ENCODE data around the gene FNDC3B.

Gene FNDC3B

GRCh38 chr3:172328282-172328681, 288.9 kb downstream of the FNDC3B start:
- peaks cover 6% of the 10 kb centered on the region; the same call in 1 of the 2 replicates for H3K36me3 ChIP-seq

DNA sequence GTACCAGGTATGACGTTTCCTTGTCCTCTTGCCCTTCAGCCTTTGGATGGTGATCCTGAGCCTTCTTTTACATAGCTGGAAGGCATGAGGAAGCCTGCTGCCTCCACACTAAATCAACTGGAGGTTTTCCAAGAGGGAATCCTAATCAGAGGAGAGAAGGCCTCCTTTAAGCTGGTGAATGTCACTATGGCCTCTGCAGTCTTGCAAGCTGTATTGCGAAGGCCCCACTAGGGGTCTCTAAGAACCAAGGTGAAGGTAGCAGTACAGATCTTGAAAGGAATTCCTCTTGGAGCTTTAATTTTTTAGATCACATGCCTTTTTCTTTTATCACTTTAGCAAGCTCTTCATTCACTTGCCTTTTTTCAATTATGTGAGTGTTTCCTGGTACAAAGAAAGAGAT, 289.7 kb downstream of the FNDC3B start:
- H3K4me1 ChIP-seq, result peaks cover 3% of the 10 kb centered on the region; the same call in 1 of the 2 replicates
- no peaks in the 10 kb centered on the region for H3K9me3 ChIP-seq
- peaks cover 11% of the 10 kb centered on the region; the same call in 1 of the 2 replicates for H3K36me3 ChIP-seq
- no peak overlapping the region for H3K4me3 ChIP-seq (ENCODE audit: low read depth, low read length)
- TF ChIP-seq, protein P1, sequence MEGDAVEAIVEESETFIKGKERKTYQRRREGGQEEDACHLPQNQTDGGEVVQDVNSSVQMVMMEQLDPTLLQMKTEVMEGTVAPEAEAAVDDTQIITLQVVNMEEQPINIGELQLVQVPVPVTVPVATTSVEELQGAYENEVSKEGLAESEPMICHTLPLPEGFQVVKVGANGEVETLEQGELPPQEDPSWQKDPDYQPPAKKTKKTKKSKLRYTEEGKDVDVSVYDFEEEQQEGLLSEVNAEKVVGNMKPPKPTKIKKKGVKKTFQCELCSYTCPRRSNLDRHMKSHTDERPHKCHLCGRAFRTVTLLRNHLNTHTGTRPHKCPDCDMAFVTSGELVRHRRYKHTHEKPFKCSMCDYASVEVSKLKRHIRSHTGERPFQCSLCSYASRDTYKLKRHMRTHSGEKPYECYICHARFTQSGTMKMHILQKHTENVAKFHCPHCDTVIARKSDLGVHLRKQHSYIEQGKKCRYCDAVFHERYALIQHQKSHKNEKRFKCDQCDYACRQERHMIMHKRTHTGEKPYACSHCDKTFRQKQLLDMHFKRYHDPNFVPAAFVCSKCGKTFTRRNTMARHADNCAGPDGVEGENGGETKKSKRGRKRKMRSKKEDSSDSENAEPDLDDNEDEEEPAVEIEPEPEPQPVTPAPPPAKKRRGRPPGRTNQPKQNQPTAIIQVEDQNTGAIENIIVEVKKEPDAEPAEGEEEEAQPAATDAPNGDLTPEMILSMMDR (IDR thresholded peaks at IDR 0.05; ENCODE audit: low read depth, low read length), result peak; percentile 31
- DNase-seq, result no peak
- no peaks in the 10 kb centered on the region for H3K27me3 ChIP-seq

More at GRCh38 chr3:172328282-172328681, 288.9 kb downstream of the FNDC3B start:
- peaks cover 3% of the 10 kb centered on the region; the same call in 1 of the 2 replicates for H3K4me1 ChIP-seq
- H3K4me3 ChIP-seq (ENCODE audit: low read depth, low read length), result no peak overlapping the region
- no peaks in the 10 kb centered on the region for H3K27me3 ChIP-seq
- TF ChIP-seq, protein P1 (IDR thresholded peaks at IDR 0.05; ENCODE audit: low read depth, low read length), result no peak
- H3K9me3 ChIP-seq, result no peaks in the 10 kb centered on the region
- no peak for DNase-seq

DNA sequence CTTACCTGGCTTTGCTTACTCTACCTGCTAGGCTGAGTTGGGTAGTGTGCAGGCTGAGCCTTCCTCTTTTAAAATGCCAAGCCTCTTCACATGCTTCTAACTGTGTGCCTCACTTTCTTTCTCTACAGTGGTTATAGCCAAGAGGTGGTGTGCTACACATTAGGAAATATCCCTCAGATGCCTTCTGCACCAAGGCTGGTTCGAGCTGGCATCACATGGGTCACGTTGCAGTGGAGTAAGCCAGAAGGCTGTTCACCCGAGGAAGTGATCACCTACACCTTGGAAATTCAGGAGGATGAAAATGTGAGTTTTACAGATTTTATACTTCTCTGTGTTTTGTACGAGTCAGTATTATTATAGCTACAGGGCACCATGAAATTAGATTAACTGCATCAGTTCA, 291.0 kb downstream of the FNDC3B start:
- Histone ChIP-seq H3K27me3 (no peaks in the 10 kb centered on the region), H3K4me3 (ENCODE audit: low read depth, low read length) (no peak overlapping the region), H3K9me3 (no peaks in the 10 kb centered on the region), H3K4me1 (peaks cover 3% of the 10 kb centered on the region; the same call in 1 of the 2 replicates), H3K36me3 (peaks cover 16% of the 10 kb centered on the region; the same call in 1 of the 2 replicates)
- TF ChIP-seq, protein P1 (IDR thresholded peaks at IDR 0.05; ENCODE audit: low read depth, low read length), result no peak
- DNase-seq, result no peak

DNA sequence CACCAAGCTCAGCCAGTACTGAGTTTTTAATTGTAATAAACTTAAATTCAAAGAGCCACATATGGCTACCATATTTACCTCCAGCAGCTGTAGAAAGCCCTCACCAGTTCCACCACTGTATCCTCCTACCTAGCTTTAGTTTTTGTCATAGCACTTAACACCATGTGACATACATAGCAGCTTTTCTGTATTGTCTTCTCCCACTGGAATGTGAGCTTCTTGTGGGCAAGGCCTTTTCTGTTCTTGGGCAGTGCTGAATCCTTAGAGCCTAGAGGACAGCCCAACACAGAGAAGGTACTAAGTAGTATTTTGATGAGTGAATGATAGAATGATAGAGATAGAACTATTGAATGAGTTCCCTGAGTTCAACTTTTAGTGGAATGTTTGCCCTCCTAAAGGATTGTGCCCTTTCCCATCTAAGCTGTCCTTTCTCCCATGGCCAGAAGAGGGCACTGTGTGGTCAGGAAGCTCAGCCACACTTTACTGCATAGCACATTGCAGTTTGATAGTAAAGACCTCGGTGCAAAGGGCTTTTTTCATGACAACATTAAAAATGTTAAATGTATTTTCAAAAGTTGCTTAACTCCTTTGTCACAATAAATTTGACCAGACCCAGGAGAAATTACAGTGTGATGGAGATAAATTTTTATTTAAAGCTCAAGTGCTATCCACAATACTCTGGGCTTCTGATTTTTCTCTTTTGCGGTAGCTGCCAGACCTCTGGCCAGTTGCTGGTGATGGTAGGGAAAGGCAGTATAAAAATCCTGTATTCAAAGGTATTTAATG, 293.1 kb downstream of the FNDC3B start:
- TF ChIP-seq, protein P1 (IDR thresholded peaks at IDR 0.05; ENCODE audit: low read depth, low read length), result peak; percentile 96
- no peaks in the 10 kb centered on the region for H3K27me3 ChIP-seq
- peaks cover 16% of the 10 kb centered on the region; the same call in 1 of the 2 replicates for H3K36me3 ChIP-seq
- H3K4me1 ChIP-seq, result peaks cover 2% of the 10 kb centered on the region; the same call in 1 of the 2 replicates
- H3K4me3 ChIP-seq (ENCODE audit: low read depth, low read length), result no peak overlapping the region
- DNase-seq, result peak; percentile 66
- no peaks in the 10 kb centered on the region for H3K9me3 ChIP-seq

DNA sequence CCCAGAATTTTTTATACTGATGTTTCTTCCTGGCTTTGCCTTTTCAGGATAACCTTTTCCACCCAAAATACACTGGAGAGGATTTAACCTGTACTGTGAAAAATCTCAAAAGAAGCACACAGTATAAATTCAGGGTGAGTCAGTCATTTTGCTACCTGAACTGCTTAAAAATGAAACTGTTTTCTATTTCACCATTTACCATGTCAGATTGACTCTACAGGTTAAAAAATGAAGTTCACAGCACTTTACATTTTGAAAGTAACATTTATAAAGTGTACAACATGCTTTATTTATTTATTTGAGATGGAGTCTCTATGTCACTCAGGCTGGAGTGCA, 293.6 kb downstream of the FNDC3B start:
- Histone ChIP-seq H3K4me3 (ENCODE audit: low read depth, low read length) (no peak overlapping the region), H3K4me1 (no peaks in the 10 kb centered on the region; the same call in 1 of the 2 replicates), H3K9me3 (no peaks in the 10 kb centered on the region), H3K36me3 (peaks cover 16% of the 10 kb centered on the region; the same call in 1 of the 2 replicates), H3K27me3 (no peaks in the 10 kb centered on the region)
- TF ChIP-seq, protein P1 (IDR thresholded peaks at IDR 0.05; ENCODE audit: low read depth, low read length), result no peak
- no peak for DNase-seq

All from BE2C (cell line).